ENCODE results near the gene INVS.

DNA sequence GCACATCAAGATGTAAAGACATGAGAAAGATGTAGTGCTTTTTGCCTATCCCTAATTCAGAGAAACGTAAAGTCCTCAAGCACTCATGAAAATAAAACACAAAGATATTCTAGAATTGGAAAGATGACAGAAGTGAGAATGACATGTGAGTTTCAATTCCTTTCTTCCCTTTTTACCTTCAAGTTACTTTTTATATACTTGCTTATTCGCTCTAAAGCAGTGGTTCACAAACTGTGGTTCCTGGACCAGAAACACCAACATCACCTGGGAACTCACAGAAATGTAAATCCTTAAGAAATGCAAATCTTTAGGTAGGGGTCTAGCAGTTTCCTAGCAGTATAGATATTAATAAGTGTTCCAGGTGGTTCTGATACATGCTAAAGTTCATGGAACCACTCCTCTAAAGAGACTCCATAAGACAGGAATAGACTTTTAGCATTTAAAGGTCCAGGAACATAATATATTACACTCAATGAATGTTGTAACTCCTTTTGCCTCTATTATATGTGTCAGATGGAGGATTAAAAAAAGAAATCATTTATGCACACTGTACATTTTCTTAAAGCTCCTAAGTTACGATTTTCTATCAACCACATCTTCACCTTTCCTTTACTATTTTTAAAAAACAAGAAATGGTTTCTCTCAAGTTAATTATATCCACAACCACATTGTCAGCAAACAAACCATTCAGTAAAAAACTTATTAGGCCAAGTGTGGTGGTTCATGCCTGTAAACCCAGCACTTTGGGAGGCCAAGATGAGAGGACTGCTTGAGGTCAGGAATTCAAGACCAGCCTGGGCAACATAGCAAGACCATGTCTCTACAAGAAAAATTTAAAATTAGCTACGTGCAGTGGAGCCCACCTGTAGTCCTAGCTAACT lies 40.1 kb upstream of the INVS start:
- TF ChIP-seq CTCF (conservative IDR thresholded peaks at IDR 0.05) = no peak
- no peak for TF ChIP-seq ZFX (IDR thresholded peaks at IDR 0.05)
